ENCODE measurements around the gene NENF. TPM values are rescaled to one million over a fixed set of nuclear protein-coding genes. Genes with fewer than 3 reads are reported as not detected.

NENF gene
- total RNA-seq, 2 donors from 2014 or later: 83.2 to 277 TPM

DNA sequence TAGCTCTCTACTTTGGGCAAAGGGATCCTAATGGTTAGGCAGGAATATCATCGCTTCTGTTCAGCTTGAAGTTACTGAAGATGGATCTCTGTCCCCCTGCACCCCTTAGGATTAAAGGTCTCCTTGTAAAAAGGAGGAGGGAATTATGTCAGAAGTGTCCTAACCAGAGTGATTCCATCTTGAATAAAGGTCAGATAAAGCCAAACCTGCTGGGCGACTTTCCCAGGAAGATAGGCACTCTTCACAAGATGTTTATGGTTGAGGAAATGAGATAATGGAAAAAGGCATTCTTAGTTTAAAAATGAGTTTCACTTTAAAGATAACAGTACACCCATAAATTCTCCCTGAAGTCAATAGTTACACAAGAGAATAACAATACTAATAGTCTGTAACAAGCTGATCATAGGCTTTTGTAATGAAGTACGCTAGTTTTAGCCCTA, 1.7 kb upstream of the NENF start:
- Histone ChIP-seq H3K36me3 (no peaks in the 10 kb centered on the region), H3K27me3 (replicated peaks; ENCODE audit: insufficient read depth) (no peaks in the 10 kb centered on the region), H3K9me3 (no peaks in the 10 kb centered on the region), H3K27ac (peak overlapping the region in 1 of 2 donors; percentile 42), H3K4me3 (no peak overlapping the region), H3K4me1 (replicated peaks) (peaks cover 10% of the 10 kb centered on the region)
- TF ChIP-seq, protein P1, sequence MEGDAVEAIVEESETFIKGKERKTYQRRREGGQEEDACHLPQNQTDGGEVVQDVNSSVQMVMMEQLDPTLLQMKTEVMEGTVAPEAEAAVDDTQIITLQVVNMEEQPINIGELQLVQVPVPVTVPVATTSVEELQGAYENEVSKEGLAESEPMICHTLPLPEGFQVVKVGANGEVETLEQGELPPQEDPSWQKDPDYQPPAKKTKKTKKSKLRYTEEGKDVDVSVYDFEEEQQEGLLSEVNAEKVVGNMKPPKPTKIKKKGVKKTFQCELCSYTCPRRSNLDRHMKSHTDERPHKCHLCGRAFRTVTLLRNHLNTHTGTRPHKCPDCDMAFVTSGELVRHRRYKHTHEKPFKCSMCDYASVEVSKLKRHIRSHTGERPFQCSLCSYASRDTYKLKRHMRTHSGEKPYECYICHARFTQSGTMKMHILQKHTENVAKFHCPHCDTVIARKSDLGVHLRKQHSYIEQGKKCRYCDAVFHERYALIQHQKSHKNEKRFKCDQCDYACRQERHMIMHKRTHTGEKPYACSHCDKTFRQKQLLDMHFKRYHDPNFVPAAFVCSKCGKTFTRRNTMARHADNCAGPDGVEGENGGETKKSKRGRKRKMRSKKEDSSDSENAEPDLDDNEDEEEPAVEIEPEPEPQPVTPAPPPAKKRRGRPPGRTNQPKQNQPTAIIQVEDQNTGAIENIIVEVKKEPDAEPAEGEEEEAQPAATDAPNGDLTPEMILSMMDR (IDR thresholded peaks at IDR 0.05): no peak
- TF ChIP-seq POLR2AphosphoS5 (IDR thresholded peaks at IDR 0.05) (no peak), POLR2A (IDR thresholded peaks at IDR 0.05) (no peak)
- 60% methylated on average over 3 of the region's 3 CpGs for WGBS
- DNase-seq (ENCODE audit: low spot score): no peak
- intact Hi-C loops (cut with DNase I): no loop called here

DNA sequence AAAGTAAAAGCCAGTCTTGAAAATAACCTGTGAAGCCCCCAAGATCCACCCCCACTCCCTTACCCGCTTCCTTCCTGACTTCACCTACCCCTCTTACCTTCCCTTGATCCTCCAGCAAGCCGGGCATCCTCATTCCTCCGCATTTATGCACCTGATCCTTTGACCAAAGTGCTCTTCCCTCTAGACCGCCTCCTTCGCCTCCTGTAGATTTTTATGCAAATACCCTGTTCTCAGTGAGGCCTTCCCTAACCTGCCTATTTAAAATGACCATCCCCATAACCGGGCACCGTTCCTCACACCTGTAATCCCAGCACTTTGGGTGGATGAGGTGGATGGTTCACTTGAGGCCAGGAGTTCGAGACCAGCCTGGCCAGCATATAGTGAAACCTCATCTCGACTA, 1.1 kb upstream of the NENF start:
- DNase-seq (ENCODE audit: low spot score): no peak
- intact Hi-C loops (cut with DNase I): no loop called here
- H3K4me1 ChIP-seq (replicated peaks): peaks cover 10% of the 10 kb centered on the region
- TF ChIP-seq POLR2AphosphoS5 (IDR thresholded peaks at IDR 0.05): no peak
- TF ChIP-seq, protein P1 (IDR thresholded peaks at IDR 0.05): no peak
- TF ChIP-seq POLR2A (IDR thresholded peaks at IDR 0.05): no peak
- peak overlapping the region in 1 of 2 donors; percentile 42 for H3K27ac ChIP-seq
- no peaks in the 10 kb centered on the region for H3K9me3 ChIP-seq
- no peak overlapping the region for H3K4me3 ChIP-seq
- 82% methylated on average over 9 of the region's 9 CpGs for WGBS
- H3K36me3 ChIP-seq: no peaks in the 10 kb centered on the region
- H3K27me3 ChIP-seq (replicated peaks; ENCODE audit: insufficient read depth): no peaks in the 10 kb centered on the region

DNA sequence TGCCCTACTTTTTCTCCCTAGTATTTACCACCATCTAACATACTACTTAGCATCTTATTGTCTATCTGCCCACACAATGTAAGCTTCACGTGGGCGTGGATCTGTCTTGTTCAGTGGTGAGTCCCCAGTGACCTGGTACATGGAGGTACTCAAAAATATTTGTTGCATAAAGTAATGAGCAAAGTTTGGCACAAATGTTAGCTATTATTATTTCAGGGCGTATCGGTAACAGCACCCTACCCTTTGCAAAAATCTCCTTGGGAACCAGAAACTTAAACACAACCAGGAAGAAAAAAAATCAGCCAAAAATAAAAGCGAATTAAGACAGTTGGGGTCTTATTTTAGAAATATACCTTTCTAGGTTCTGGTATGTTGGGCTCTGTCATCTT, 454 bp upstream of the NENF start:
- Histone ChIP-seq H3K4me3 (peak overlapping the region; percentile 80 to 87), H3K9me3 (no peaks in the 10 kb centered on the region), H3K27me3 (replicated peaks; ENCODE audit: insufficient read depth) (no peaks in the 10 kb centered on the region), H3K36me3 (no peaks in the 10 kb centered on the region), H3K4me1 (replicated peaks) (peaks cover 10% of the 10 kb centered on the region), H3K27ac (peak overlapping the region; percentile 76 to 77)
- 21% methylated on average over 5 of the region's 5 CpGs for WGBS
- intact Hi-C loops (cut with DNase I): no loop called here
- DNase-seq (ENCODE audit: low spot score): no peak
- TF ChIP-seq POLR2A (IDR thresholded peaks at IDR 0.05) (no peak), POLR2AphosphoS5 (IDR thresholded peaks at IDR 0.05) (no peak)
- TF ChIP-seq, protein P1 (IDR thresholded peaks at IDR 0.05): no peak

DNA sequence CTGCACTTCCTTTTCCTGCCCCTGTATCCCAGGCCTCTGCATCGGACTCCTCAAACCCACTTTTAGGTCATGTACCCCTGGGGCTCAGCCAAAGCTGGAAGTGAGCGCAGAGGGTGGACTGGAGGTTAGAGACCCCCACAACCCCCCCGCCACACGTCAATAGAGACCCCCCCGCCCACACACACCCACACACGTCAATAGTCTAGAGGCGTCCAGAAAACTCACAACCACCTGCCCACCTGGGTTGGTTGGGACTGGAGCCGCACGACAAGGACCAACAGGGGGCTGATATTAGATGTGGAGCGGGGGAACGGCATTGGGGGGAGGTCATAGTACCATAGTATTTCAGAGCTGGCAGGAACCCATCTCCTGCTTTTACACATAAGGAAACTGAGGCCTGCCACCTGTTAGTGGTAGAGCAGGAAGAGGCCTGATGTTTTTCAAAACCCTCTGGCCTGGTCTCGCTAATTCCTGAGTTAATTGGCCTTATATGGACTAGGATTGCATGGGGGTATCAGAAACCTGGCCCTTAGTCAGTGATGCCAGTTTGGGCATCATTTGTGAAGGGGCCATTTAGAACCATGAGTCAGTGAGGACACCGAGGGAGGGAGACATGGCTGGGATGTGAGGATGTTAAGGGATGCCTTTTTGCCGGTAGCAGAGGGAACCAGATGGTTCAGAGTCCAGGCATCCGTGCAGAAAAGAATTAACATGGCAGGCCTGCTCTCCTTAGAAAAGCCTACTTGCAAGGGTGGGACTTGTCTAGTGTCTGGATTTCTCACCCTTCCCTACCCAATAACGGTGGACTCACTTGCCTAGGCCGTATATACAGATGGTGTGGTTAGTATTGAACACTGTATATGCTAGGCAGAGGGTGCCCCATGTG, 1.1 kb downstream of the NENF start:
- Histone ChIP-seq H3K36me3 (no peaks in the 10 kb centered on the region), H3K4me1 (replicated peaks) (peaks cover 10% of the 10 kb centered on the region), H3K27me3 (replicated peaks; ENCODE audit: insufficient read depth) (no peaks in the 10 kb centered on the region), H3K4me3 (peak overlapping the region; percentile 80 to 87), H3K27ac (peak overlapping the region; percentile 76 to 77), H3K9me3 (no peaks in the 10 kb centered on the region)
- no peak for DNase-seq (ENCODE audit: low spot score)
- intact Hi-C loops (cut with DNase I): no loop called here
- WGBS: 43% methylated on average over 17 of the region's 17 CpGs
- TF ChIP-seq POLR2A (IDR thresholded peaks at IDR 0.05) (no peak), POLR2AphosphoS5 (IDR thresholded peaks at IDR 0.05) (no peak)
- TF ChIP-seq, protein P1 (IDR thresholded peaks at IDR 0.05): no peak

DNA sequence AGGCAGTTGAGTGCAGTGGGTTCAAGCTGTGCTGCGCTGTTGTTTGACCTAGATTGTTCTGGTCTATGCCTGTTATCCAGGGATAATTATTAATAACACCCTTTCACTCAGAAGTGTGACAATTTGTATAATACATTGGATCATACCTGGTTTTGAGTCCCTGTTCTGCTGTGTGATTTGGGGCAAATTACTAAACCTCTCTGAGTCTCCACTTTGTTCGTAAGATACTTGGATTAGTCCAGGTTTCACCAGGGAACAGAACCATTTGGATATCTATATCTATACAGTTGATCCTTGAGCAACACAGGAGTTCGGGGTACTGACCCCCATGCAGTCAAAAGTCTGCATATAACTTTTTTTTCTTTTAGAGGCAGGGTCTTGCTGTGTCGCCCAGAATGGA, 2.3 kb downstream of the NENF start:
- peaks cover 10% of the 10 kb centered on the region for H3K4me1 ChIP-seq (replicated peaks)
- no peaks in the 10 kb centered on the region for H3K27me3 ChIP-seq (replicated peaks; ENCODE audit: insufficient read depth)
- no peak for DNase-seq (ENCODE audit: low spot score)
- TF ChIP-seq, protein P1 (IDR thresholded peaks at IDR 0.05): no peak
- TF ChIP-seq POLR2AphosphoS5 (IDR thresholded peaks at IDR 0.05) (no peak), POLR2A (IDR thresholded peaks at IDR 0.05) (no peak)
- no peaks in the 10 kb centered on the region for H3K9me3 ChIP-seq
- no peak overlapping the region for H3K4me3 ChIP-seq
- intact Hi-C loops (cut with DNase I): no loop called here
- no peaks in the 10 kb centered on the region for H3K36me3 ChIP-seq
- H3K27ac ChIP-seq: no peak overlapping the region
- 95% methylated on average over 4 of the region's 4 CpGs for WGBS
